ENCODE data around the gene ACOT13. TPM values are rescaled to one million over a fixed set of nuclear protein-coding genes. Genes with fewer than 3 reads are reported as not detected.

ACOT13 gene
- total and polyA plus RNA-seq, 2 of the 4 experiments (the other 2 are of a cell fraction), result 3.6 to 25.7 TPM

GRCh38 chr6:24734166-24734565, 67.3 kb downstream of the ACOT13 start:
- Histone ChIP-seq H4K20me1 (ENCODE audit: insufficient read depth, low read length) (no peaks in the 10 kb centered on the region), H4K5ac (ENCODE audit: low read depth, low read length) (no peak overlapping the region), H3K14ac (replicated peaks; ENCODE audit: low read depth, low read length) (no peak overlapping the region), H3K23ac (ENCODE audit: low read depth, low read length) (no peak overlapping the region), H4K8ac (ENCODE audit: low read depth in 2 of 2, low read length in 2 of 2) (no peak overlapping the region), H3K56ac (ENCODE audit: extremely low read depth, insufficient read depth, low read length) (no peak overlapping the region), H3K36me3 (ENCODE audit: control insufficient read depth, insufficient read depth, low read length) (no peaks in the 10 kb centered on the region), H3K9me3 (ENCODE audit: control insufficient read depth, insufficient read depth, low read length) (peaks cover 8% of the 10 kb centered on the region), H2AK9ac (replicated peaks; ENCODE audit: low read depth, low read length, poor library complexity) (no peak overlapping the region), H2BK15ac (ENCODE audit: low read depth, low read length) (no peak overlapping the region), H3K4ac (ENCODE audit: low read depth, low read length) (no peak overlapping the region), H3K4me3 (ENCODE audit: insufficient read depth, low read depth, low read length) (no peak overlapping the region), H2AFZ (replicated peaks; ENCODE audit: low read length, poor library complexity) (no peak overlapping the region), H3K79me1 (ENCODE audit: low read depth in 1 of 2, low read length in 2 of 2) (no peaks in the 10 kb centered on the region), H2BK120ac (ENCODE audit: low read depth, low read length) (no peak overlapping the region), H4K91ac (ENCODE audit: insufficient read depth, low read depth, low read length) (no peak overlapping the region), H3K9me1 (ENCODE audit: insufficient read depth, low read length) (no peaks in the 10 kb centered on the region), H2BK5ac (ENCODE audit: low read depth, low read length, poor library complexity, severe bottlenecking) (no peak overlapping the region), H3K9ac (ENCODE audit: low read depth, low read length) (no peak overlapping the region), H3K18ac (ENCODE audit: low read depth, low read length) (no peak overlapping the region), H3K27me3 (ENCODE audit: control insufficient read depth, insufficient read depth, low read length) (no peaks in the 10 kb centered on the region), H3K4me1 (ENCODE audit: control insufficient read depth, insufficient read depth, low read length) (no peaks in the 10 kb centered on the region), H3K27ac (ENCODE audit: insufficient read depth, low read length) (no peak overlapping the region), H2AK5ac (ENCODE audit: low read depth, low read length) (no peak overlapping the region), H3K4me2 (ENCODE audit: low read depth, low read length) (no peak overlapping the region), H2BK20ac (ENCODE audit: low read depth, low read length) (no peak overlapping the region)
- no peak for TF ChIP-seq MAFK (IDR thresholded peaks at IDR 0.05; ENCODE audit: low read depth, low read length)
- TF ChIP-seq USF2 (IDR thresholded peaks at IDR 0.05; ENCODE audit: low read depth, low read length), result no peak
- no peak for TF ChIP-seq POLR2A (IDR thresholded peaks at IDR 0.05; ENCODE audit: low read depth, low read length)
- no peak for TF ChIP-seq CEBPB (IDR thresholded peaks at IDR 0.05; ENCODE audit: low read depth, low read length)
- TF ChIP-seq RCOR1 (IDR thresholded peaks at IDR 0.05; ENCODE audit: insufficient replicate concordance, low read length), result no peak
- no peak for TF ChIP-seq ELK1 (IDR thresholded peaks at IDR 0.05; ENCODE audit: borderline replicate concordance, low read depth, low read length)
- TF ChIP-seq NFE2L2 (IDR thresholded peaks at IDR 0.05; ENCODE audit: low read depth, low read length), result no peak
- TF ChIP-seq MAZ (IDR thresholded peaks at IDR 0.05; ENCODE audit: borderline replicate concordance, low read depth, low read length), result no peak
- TF ChIP-seq SMC3 (IDR thresholded peaks at IDR 0.05; ENCODE audit: low read depth, low read length), result no peak
- TF ChIP-seq RFX5 (IDR thresholded peaks at IDR 0.05; ENCODE audit: low read depth, low read length), result no peak
- TF ChIP-seq BHLHE40 (IDR thresholded peaks at IDR 0.05; ENCODE audit: low read depth, low read length), result no peak
- TF ChIP-seq CHD1 (IDR thresholded peaks at IDR 0.05; ENCODE audit: low read depth, low read length), result no peak
- ChIA-PET CTCF (no interaction called here), POLR2A (ENCODE audit: unreplicated experiment) (no interaction called here)
- no peak for ATAC-seq (ENCODE audit: low read depth)
- in situ Hi-C loops (cut with MboI; ENCODE audit: low sequenced_read_pairs), result no loop called here
- intact Hi-C loops (cut with micrococcal nuclease), result no loop called here
- no TSS peak for BruUV-seq (replicated peaks)
- dilution Hi-C loops (cut with HindIII; ENCODE audit: low sequenced_read_pairs, unreplicated experiment), result no loop called here
- 100% methylated on average over 1 of the region's 1 CpG; no CpG with 5 or more reads in 1 of the 2 experiments for WGBS, 2 experiments (ENCODE audit: extremely low coverage in 2 of 2, insufficient read length in 1 of 2)
- no peak for DNase-seq
